Inflammatory macrophage treated with lipopolysaccharide for 4 hours (primary cell): ENCODE measurements around the gene P2RY2.
A peak's percentile ranks its signal among the peaks of the same experiment; 100 is the strongest.
"Not testable (repeated sequence)": the region's sequence is repeated elsewhere in the genome, so short reads cannot be mapped to it uniquely, and the experiment has no call there.

ENCODE experiments used
- DNase-seq: peaks from one replicate; pipeline ENCODE4 v3.0.0-alpha.2; 2020

P2RY2 gene

DNA sequence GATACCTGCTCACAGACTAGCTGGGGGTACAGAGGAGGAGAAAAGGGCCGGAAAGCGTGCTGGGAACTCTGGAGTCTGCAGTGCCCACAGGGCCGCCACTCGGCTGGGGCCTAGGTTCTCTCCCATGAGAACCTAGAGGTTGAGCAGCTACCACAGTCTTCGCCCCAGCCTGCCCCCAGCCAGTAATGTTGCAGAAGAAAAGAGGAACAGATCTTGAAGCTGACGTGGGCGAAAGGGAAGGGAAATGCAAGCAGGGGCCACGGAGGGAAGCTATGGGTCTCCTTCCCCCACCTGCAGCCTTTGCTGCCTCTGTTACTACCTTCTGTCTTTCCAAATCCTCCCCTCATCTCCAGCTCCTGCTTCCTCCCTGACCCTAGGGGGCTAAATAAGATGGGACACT, 28.8 kb upstream of the P2RY2 start:
- peak; percentile 85 for DNase-seq

DNA sequence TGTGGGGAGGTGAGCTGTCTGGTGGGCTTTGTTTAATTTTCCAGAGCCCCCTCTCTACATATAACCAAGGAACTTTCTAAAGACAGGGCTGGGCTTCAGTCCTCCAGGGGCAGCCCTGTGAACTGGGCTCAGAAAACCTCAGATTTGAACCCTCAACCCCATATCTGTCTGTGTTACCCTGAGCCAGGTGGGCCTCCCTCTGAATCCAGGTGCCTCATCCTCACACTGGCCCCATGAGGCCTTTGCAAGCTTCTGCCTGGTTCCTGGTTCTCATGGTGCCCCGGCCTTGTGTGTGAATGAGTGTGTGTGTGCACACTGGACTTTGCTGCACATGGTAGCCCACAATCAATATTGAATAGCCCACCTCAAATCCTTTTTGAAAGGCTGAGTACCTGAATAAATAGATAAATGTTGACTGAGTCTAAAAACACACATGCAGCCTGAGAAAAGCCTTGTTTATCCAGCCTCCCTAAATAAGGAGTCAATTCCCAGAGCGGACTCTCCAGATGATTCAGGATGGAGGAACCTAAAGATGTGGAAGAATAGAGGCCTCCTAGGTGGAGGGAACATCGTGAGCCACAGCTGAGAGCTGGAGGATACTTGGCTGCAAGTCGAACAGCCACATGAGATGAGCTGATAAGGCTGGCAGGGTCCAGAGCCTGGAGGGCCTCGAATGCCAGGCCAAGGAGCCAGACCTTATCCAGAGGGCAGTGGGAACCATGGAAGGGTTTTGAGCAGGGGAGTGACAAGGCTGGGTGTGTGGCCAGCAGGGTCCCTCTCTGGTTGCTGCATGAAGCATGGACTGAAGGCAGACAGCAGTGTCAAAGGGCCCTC, 28.1 kb upstream of the P2RY2 start:
- no peak for DNase-seq

DNA sequence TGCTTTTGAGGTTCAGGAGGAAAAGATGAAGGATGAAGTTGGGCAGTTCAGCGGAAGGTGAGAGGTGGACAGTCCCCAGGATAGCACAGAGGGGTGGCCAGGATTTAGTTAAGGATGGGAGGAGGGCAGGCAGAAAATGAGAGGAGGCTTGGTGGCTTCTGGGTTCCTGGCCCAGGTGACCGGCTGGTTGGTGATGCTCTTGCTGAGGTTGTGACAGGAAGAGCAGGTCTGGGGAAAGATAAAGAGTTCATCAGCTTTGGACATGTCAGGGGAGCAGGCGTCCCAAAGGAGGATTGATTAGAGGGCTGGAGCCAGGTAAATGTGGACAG, 27.6 kb upstream of the P2RY2 start:
- DNase-seq, result no peak

DNA sequence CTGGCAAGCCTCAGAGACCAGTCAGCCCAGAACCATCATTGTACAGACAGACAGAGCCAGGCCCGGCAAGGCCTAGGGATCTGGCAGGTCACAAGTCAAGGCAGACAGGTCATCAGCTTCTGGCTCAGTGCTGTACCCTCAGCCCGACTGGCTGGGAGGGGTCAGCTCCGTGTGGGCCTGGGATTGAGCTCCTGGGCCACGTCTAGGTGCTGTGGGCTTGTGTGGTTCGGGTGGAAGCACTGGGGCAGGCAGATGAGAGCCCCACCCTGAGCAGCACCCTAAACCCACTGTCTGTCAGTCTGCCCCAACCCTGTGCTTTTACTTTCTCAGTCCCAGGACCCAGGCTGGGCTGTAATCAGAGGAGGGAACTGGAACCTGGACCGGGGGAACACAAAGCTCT, 26.9 kb upstream of the P2RY2 start:
- DNase-seq, result no peak

DNA sequence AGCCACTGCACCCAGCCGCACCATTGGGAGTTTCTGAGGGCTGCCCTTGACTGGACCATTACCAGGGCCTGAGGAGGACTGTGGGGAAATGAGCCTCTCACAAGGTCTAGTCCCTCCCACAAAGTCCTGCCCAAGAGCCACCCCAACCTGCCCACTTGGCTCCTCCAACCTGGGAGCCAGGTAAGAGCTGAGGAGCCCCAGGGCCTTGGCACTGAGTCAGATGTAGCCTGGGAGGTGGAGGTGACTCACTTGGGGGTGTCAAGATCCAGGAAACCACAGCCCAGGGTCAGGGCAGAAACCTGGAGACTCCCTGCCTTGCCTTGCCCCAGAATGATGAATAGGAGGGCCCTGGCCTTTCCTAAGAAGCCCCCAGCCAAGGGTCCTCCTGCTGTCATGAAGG, 25.8 kb upstream of the P2RY2 start:
- no peak for DNase-seq

DNA sequence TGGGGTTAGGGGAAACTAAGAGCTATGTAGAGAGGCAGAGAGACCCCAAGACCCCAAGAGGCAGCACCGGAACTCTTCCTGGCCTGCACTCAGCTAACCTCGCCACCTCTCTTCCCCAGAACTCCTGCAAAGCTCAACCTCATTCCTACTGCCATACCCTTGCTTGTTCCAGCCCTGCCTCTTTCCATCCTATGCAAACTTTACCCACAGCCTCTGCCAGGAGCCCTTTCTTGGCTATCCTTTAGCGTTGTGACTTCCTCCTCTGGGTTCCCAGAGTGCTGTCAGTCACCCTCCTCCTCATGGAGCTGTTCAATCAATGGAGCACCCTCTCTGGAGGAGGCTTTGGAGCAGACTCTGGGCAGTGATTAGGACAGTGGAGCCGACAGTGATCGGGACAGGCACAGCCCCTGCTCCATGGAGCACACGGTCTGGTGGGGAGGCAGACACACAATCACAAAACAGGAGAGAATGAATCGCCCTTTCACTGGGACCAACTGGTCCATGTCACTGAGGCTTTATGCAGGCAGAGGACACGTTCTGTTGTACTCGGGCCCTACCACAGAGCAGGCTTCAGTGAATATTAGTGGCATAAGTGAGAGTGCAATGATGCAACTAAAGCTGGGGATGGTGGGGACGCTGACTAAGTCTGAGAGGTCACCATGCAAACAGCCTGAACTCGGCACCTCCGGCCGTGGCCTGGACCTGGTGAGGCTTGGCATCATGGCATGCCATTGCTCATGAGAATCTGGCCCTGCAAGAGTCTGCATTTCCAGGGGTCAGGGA, 24.6 kb upstream of the P2RY2 start:
- DNase-seq, result no peak

DNA sequence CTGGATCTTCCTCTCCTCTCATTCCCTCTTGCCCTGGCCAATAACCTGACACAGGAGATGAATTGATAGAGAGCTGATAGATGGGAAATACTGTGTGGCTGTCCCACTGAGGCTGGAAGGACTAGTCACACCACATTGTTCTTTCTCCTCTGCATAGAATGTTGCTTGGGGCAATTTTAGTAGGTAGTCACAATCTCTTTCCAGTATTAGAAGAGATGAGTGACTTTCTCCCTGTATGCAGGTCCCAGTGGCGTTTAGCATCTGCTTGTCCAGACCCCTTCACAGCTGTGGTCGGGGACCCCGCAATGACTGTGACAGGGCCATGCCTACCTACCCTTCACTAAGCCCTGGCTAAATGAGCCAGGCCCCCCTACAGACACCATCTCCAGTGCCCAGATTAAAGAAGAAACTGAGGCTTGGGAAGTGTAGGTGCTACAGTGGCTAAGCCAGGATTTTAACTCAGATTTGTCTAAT, 24.0 kb upstream of the P2RY2 start:
- DNase-seq, result no peak

DNA sequence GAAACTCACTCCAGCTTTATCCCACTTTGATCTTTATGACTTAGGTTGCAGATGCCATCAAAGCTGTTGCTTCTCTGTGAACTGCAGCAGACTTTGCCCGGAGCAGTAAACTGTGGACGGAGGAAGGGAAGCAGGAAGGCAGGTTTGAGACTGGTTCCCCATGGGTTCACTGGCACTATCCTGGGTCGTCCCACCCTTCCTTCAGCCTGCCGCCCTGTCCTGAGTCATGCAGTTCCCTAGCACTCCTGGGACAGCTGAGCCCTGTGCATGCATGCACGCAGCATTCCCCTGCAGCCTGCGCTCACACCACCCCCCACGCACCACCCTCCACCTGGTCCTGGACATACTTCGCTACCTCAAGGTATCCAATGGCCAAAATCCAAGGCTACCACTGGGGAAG, 23.5 kb upstream of the P2RY2 start:
- no peak for DNase-seq

DNA sequence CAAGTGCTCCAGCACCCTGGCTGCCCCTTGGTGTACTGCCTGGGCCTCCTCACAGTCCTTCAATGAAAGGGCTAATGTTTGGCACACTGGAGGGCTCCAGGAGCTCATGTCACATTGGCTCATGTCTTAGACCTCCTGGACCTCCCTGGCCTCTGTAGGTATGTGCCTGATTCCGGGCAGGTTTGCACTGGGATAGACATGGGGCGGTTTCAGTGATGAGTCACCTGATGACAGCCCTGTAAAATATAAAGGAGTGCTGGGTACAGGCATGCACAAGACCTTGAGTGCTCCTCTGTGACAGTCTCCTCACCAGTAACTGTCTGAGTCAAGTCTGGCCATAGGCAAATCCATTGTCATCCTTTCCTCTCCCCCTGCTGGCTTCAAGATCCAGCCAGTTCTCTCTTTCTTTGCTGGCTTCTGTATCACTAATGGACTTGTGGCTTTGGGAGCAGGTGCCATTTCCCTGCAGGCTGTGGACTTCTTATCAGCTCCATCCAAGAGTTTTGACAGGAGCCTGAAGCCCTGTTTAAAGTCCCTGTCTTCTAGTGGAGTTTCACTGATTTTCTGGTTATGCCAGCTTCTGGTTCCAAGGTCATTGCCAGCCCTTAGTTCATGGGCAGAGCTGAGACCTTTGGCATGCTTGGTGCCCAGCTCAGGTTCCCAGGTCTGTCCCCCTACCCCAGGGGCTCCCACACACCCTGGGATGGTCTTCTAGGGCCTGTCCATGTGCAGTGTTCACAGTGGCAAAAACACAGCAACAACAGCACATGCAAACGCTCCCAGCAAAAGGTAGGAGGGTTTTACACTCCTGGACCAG, 22.7 kb upstream of the P2RY2 start:
- DNase-seq, result no peak

DNA sequence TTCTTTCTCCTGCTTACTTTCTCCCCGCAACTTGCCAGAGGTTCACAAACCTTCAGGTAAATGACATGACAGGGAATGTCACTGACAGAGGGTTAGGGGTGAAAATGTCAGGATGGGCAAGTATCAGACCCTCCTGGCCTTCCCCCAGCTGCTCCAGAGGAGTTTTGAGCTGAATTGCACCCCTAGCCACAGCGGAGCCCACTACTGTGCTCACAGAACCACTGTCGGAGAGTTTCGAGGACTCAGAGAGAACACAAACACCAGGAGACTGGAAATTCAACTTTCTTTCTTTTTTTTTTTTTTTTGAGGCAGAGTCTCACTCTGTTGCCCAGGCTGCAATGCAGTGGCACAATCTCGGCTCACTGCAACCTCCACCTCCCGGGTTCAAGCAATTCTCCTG, 21.5 kb upstream of the P2RY2 start:
- DNase-seq, result no peak

DNA sequence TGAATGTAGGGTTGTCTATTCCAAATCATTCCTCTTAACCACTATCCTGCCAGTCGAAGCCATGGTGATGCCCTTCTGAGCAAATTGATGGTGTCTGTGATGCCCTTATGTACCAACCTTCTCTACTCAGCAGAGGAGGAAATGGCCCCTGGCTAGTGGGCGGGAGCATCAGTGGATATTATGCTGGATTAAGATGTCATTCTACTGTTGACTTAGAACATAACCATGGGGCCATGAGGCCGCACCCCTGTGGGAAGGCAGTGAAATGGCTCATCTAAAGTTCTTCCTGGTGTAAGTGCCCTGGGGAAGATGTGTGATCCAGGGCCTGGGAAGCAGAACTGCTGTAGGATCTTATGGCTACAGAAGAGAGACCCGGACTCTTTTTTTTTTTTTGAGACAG, 20.7 kb upstream of the P2RY2 start:
- DNase-seq, result peak; percentile 65

DNA sequence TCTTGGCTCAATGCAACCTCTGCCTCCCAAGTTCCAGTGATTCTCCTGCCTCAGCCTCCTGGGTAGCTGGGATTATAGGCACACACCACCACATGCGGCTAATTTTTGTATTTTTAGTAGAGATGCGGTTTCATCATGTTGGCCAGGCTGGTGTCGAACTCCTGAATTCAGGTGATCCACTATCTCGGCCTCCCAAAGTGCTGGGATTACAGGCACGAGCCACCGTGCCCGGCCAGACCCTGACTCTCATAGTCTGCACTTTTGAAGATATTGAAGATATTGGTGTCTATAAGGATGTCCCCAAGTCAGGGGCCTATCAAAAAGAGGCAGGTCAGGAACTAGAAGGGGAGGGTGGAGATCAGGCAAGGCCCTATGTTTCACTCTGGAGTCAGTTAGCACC, 20.3 kb upstream of the P2RY2 start:
- DNase-seq, result not testable (repeated sequence)

DNA sequence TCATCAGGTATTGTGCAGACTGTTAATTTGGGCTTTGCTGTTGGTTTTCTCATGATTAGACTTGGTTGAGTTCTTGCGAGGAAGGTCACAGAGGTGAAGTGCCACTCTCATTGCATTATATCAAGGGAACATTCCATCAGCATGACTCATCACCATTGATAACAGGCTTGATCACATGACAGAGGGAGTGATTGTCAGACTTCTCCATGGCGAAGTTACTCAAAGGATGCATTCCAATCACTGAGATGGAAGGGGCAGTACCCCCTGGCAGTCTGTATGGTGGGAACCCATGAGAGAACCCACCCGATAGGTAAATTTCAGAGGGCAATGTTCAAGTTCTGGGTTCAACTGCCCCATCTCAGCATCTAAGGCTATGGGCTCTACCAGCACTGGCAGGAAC, 19.4 kb upstream of the P2RY2 start:
- peak; percentile 60 for DNase-seq

DNA sequence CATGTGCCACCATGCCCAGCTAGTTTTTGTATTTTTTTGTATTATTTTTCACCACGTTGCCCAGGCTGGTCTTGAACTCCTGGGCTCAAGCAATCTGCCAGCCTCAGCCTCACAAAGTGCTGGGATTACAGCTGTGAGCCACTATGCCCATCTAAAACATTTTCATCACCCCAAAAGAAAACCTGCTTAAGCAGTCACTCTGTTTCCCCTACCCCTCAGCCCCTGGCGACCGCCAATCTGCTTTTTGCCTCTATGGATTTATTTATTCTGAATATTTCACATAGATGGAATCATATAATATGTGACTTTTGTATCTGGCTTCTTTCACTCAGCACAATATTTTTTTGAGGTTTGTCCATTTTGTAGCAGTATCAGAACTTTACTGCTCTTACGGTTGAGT, 18.6 kb upstream of the P2RY2 start:
- no peak for DNase-seq

DNA sequence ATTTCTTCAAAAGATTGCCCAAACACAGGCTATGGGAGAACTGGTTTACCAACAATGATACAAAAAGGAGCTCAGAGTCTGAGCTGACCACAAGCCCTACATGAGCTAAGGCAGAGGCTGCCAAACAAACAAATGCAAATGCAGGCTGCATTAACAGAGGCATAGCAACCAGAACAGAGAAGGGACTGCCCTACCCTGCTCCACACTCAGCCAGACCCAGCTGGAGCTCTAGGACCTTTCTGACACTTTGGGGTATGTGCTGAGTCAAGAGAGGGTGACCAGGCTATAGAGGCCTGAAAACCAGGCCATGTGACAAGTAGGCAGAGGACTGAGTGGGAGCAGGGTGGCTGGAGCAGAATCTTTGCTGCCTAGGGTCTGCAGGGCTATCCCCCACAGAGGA, 17.8 kb upstream of the P2RY2 start:
- peak; percentile 77 for DNase-seq

DNA sequence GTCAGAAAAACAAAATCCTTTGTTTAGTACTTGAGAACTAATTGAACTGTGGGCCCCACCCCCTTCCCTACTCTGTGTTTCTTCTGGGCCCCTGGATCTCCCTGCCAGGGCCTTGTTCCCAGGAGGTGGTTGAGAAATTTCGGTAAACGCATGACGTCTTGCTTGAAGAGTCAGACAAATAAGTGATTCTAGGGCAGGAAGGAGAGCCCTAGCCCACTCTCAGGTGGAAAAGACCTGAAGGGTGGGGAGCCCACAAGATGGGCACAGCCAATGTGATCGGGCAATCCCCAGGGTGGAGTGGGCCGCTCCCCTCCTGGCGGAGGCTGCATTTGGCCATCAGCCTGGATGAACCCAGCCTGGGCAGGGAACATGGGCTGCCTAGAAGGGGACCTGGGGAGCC, 16.8 kb upstream of the P2RY2 start:
- DNase-seq, result peak; percentile 46

DNA sequence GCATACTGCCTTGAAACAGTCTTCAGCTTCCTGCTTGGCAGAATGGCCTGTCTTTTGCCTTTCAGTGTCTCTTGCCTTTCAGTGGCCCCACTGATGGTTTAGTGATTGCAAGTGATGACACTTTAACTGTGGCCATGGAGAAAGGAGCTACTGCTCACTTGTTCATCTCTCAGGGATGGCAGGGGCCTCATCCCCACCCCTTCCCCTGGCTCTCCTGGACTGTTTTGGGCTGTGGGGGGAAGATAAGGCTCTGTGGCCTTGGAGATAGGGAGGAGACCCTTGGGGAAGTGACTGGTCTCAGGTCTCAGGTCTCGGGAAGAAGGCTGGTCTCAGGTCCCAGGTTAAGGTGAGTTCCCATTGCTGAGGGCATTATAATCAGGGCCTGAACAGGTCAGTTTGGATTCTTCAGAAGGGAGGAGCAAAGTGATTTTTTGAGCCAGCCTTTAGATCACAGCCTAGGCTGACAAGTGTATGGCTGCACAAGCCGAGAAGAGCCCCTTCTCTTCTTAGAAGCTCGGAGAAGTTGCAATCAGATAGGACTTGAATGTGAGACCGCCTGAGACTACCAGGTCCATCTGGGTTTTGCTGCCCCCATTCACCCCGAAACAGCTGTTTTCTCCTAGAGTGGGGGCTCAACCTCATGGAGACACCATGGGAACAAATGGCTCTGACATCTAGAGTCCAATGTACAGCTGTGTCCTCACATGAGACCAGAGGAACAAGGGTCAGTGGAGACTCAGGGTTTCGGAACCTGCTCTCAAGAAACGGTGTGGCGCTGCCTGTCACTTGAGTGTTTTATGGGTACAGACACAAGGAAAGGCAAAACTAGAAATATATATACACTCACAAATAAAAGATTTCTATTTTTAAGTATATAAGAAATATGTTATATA, 15.9 kb upstream of the P2RY2 start:
- DNase-seq, result no peak

DNA sequence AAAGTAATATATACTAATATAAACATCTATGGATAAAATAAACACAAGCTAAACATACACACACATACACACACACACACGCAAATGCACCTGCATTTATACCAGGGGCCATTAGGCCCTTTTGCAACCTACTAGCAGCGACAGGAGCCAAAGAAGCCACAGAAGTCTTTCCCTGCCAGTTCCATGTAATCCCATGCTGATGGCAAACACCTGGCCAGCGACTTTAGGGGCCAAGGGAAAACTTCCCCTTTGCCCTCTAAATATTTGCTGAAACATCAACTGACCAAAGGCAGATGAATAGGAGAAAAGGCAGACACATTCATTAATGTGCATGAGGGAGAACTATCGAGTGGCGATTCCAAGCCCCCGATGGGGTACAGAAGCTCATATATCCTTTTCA, 14.8 kb upstream of the P2RY2 start:
- no peak for DNase-seq

DNA sequence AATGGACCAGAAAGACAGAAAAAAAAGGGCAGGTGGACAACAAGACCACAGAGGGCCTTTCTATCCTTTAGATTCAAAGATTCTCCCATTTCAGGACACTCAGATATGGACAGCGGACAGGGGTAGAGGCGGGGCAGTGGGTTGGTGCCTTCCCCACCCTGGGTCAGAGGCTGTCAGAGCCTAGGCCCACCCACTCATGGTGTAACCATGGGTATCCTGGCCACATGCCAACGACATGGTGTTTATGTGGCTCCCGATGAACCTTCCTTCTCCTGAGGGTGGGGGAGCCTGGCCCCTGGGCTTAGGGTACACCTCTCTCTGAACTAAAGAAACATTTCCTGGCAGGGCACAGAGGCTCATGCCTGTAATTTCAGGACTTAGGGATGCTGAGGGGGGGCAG, 14.3 kb upstream of the P2RY2 start:
- no peak for DNase-seq

DNA sequence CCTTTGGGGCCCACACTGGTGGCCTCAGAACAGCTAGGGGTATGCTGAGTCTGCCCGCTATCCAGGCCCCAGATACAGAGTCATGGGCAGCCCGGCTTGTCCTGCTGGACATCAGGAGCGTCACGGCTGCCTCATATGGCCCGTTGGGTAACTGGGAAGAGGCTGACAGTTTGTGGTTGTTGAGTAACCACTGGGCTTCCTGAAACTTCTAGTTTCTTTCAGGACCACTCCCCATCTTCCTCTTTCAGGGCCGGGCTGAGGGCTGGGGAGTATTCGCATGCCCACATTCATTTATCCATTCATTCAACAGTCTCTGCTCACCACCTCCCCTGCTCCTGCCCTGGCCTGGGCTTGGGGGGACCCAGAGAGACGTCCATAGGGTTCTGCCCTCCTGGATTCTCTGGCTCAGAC, 13.4 kb upstream of the P2RY2 start:
- peak; percentile 95 for DNase-seq

DNA sequence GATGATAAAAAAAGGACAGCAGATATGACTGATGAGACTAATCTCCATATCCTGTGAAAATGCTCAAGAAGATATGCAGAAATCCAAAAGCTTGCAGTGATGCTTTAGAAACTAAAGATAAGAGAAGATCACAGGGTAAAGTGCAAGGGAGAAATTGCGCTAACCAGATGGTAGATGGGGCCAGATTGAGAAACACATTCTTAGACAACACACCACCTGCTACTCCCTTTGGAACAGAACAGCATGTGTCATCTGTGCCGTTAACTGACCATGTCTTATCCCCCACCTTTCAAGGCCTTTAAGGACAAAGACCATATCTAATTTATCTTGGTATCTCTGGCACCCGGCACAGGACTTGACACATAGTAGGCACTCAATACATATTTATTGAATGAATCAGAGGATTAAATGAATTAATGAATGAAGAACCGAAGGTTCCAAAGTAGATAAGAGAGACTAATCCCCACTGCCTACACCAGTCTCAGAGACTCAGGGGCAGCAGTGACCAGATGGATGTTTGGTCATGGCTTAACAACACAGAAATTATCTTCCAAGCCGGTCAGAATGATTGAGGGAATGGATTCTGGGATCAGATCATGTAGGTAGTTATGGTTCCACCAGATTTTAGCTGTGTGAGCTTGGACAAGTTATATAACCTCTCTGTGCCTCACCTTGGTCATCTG, 12.3 kb upstream of the P2RY2 start:
- peak; percentile 54 for DNase-seq

DNA sequence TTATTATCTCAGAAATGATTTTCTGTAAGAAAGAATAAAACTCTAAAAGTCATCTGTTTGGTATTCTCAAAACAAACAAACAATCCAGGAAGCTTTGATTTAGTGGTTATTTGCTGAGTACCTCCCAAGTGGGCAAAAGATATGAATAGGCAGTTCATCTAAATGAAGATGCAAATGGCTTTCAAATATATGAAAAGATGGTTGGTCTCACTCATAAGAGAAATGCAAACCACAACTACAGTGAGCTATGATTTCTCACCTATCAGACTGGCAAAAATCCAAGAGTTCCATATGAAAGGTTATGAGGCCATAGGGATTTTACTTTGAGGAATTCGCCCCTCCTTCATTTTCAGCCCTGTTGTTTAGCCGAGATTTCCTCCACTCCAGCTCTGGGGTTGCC, 11.3 kb upstream of the P2RY2 start:
- no peak for DNase-seq
